PC-3 (cell line): Measurements from ENCODE around the gene CAMK4.
"Not testable (repeated sequence)": the region's sequence is repeated elsewhere in the genome, so short reads cannot be mapped to it uniquely, and the experiment has no call there.

Experiments used
- CTCF ChIP-seq: fragments of 300-600 bp; sonication (generic); conservative IDR thresholded peaks from 2 replicates; pipeline ENCODE4 v1.5.1; 2017; ENCODE audit warnings: antibody characterized with exemption, low read depth, mild to moderate bottlenecking, low read length
- EZH2 ChIP-seq: fragments of 300-600 bp; sonication (generic); IDR thresholded peaks from one replicate; pipeline ENCODE4 v1.6.1; 2017; ENCODE audit warnings: antibody characterized with exemption, mild to moderate bottlenecking, low read length; ENCODE audit not compliant: unreplicated experiment
- EZH2phosphoT487 ChIP-seq: fragments of 300-600 bp; sonication (generic); IDR thresholded peaks from 2 replicates; pipeline ENCODE4 v1.6.1; 2018; ENCODE audit warnings: mild to moderate bottlenecking, antibody characterized with exemption, low read length, borderline replicate concordance

- not testable (repeated sequence) for TF ChIP-seq CTCF, EZH2phosphoT487, EZH2
Observed at GRCh38 chr5:111358726-111359125, 134.5 kb downstream of the CAMK4 start.
